D721Med (cell line): ENCODE data around the gene LRMDA.

Experiments
- DNase-seq: peaks from one replicate; pipeline ENCODE4 v3.0.0; 2011; ENCODE audit warnings: low spot score; ENCODE audit not compliant: insufficient read length
- FAIRE-seq: peaks from 2 replicates; lab custom pipeline; 2011; peaks lifted over from hg19 to GRCh38; lab: Jason Lieb, UNC
- TF ChIP-seq, protein P1 (sequence below): IDR thresholded peaks from 2 replicates; pipeline ENCODE4 v1.5.1; 2012; ENCODE audit warnings: mild to moderate bottlenecking, control low read depth; ENCODE audit not compliant: insufficient read depth; ENCODE audit errors: missing control alignments

Gene LRMDA

DNA sequence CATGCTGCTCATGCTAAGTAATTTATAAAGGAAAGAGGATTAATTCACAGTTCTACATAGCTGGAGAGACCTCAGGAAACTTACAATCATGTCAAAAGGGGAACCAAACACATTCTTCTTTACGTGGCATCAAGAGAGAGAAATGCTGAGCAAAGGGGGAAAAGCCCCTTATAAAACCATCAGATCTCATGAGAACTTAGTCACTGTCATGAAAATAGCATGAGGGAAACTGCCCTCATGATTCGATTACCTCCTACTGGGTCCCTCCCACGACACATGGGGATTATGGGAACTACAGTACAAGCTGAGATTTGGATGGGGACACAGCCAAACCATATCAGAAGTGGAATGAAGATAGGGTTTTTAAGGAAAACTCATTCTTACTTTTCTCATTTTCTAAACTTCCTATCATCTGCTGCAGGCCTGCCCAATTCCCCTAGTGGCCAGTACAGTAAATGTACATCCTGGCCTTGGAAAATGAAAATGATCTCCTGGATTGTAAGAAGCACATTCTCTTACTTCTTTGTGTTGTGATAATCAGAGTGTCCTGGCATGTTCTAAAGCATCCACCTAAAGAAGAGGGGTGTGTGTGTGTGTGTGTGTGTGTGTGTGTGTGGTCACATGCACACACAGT lies 421.5 kb downstream of the LRMDA start:
- TF ChIP-seq, protein P1, sequence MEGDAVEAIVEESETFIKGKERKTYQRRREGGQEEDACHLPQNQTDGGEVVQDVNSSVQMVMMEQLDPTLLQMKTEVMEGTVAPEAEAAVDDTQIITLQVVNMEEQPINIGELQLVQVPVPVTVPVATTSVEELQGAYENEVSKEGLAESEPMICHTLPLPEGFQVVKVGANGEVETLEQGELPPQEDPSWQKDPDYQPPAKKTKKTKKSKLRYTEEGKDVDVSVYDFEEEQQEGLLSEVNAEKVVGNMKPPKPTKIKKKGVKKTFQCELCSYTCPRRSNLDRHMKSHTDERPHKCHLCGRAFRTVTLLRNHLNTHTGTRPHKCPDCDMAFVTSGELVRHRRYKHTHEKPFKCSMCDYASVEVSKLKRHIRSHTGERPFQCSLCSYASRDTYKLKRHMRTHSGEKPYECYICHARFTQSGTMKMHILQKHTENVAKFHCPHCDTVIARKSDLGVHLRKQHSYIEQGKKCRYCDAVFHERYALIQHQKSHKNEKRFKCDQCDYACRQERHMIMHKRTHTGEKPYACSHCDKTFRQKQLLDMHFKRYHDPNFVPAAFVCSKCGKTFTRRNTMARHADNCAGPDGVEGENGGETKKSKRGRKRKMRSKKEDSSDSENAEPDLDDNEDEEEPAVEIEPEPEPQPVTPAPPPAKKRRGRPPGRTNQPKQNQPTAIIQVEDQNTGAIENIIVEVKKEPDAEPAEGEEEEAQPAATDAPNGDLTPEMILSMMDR: no peak
- FAIRE-seq: no peak
- DNase-seq: no peak

DNA sequence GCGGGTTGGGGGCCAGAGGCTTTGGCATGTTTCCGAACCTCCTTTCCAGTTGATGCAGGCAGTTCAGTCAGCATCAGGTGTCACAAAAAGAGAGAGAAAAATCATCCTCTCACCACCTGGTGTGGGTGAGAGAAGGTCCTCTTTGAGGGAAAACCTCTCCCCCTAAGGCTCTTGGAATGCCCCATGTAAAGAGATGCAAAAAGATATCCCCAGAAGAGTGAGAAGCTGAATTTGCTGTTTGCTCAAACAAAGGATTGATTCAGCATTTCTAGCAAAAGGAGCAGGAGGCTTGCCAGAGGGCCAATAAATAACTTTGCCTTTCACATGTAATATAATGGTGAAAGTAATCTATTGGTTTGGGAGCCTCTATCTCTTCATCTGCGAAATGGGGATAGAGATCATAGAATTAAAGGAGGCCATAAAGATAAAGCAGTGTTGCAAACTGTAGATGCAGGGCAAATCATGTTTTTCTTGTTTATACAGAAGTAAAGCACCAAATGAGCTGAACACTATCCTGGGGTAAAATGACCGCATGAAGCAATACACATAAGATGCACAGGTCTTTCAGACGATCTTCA lies 425.9 kb downstream of the LRMDA start:
- no peak for FAIRE-seq
- DNase-seq: no peak
- TF ChIP-seq, protein P1: no peak

DNA sequence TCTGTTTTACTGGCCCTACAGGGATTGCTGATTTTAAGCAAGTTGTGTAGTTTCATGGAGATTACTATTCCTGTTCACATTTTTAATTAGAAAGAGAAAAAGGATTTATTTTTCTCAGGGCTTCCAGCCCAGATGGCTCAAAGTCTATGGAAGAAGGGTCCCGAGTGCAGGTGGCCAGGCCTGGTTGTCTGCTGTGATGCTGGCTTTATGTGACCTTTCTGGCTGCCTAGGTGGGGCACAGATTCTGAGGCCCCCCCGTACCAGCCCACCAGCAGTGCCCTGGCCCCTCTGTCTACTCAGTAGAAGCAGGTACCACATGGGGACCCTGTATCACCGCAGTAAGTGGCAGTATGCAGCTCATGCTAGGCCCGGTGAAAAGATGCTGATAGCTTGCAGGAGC lies 426.5 kb downstream of the LRMDA start:
- FAIRE-seq (no peak), DNase-seq (no peak)
- TF ChIP-seq, protein P1: no peak

DNA sequence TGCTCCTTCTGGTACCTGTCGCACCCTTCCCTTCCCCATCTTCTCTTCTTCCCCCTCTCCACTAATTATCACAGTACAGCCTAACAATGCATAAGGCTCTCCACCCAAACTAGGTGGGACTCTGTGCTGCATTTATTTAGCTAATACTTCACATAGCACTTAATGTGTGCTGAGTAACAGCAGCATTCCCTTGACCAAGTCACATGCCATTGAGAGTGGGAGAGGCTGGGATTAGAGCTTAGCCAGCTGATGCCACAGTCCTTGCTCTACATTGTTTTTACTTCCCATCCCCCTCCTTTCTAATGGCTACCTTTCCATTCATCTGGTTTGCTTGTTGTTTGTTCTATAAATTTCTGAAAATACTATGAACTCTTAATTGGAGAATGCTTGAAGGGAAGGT lies 426.9 kb downstream of the LRMDA start:
- TF ChIP-seq, protein P1: no peak
- FAIRE-seq (no peak), DNase-seq (no peak)

DNA sequence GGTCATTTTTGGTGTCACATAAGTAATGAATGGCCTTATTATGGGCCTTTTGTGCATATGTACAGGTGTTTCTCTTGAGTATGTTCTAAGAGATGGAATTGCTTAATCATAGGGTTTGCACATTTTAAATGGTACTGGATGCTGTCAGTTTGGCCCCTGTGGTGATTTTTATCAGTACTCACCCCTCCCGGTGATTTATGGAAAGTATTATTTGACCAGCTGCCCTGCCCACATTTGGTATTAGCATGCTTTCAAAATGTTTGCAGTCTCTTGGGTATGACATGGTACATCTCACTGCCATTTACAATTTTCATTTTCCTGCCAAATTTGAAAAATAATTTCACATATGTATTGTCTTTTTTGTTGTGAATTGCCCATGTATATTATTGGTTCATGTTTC lies 427.7 kb downstream of the LRMDA start:
- FAIRE-seq (no peak), DNase-seq (no peak)
- TF ChIP-seq, protein P1: no peak

DNA sequence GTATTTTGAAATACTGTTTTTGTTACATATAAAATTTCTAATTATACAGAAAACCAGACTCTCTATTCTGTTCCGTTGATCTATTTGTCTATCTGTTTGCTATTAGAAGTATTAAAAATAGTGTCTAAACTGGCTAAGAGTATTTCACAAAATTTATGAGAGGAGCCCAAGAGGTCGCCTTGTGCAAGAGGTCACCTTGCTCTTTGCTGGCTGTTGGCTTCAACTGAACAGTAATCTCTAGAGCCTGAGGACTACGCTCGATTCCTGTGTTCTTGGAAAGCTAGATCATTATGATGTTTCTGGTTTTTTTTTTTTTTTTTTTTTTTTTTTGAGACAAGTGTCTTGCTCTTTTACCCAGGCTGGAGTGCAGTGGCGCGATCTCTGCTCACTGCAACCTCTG lies 428.6 kb downstream of the LRMDA start:
- no peak for FAIRE-seq
- TF ChIP-seq, protein P1: no peak
- no peak for DNase-seq

DNA sequence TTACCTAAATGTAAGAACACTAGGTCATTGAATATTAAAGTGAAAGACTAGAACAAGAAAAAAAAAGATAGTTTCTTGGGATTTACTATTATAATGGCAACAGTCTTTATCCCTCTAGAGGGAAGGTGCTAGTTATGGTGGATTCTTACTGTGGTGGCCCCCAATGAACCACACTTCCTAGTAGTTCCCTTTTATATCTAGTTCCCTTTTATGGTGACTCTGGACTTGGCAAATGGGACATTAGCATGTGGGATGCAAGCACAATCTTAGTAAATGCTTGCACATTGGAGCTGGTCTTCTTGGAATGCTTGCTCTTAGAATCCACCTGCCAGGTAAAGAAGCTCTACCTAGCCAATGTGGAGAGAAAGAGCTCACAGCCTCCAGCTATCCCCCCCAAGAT lies 430.2 kb downstream of the LRMDA start:
- DNase-seq (no peak), FAIRE-seq (no peak)
- TF ChIP-seq, protein P1: no peak
